Thymus (tissue), 11 donors: ENCODE measurements around the gene FGD4. TPM values are rescaled to one million over a fixed set of nuclear protein-coding genes. Genes with fewer than 3 reads are reported as not detected.
A peak's percentile ranks its signal among the peaks of the same experiment; 100 is the strongest.

Source experiments
- DNase-seq, 9 donors: peaks; one replicate each; pipeline ENCODE4 v3.0.0-alpha.2; 2013; ENCODE audit warnings: low spot score in 9 of 9, low read depth in 6 of 9, missing footprints in 1 of 9
- H3K27ac ChIP-seq, 2 donors: one replicate each; pipeline ENCODE4 v1.5.1; 2013; ENCODE audit warnings: control low read depth in 1 of 2, low read depth in 1 of 2, low read length in 1 of 2, mild to moderate bottlenecking in 1 of 2, moderate library complexity in 1 of 2
- H3K27me3 ChIP-seq, 2 donors: one replicate each; pipeline ENCODE4 v1.5.1; 2013; ENCODE audit warnings: low read length in 1 of 2; ENCODE audit not compliant: control insufficient read depth in 2 of 2, insufficient read depth in 1 of 2
- H3K36me3 ChIP-seq, 2 donors: one replicate each; pipeline ENCODE4 v1.5.1; 2013; ENCODE audit warnings: low read length in 1 of 2, mild to moderate bottlenecking in 1 of 2, moderate library complexity in 1 of 2; ENCODE audit not compliant: control insufficient read depth in 2 of 2, insufficient read depth in 2 of 2
- H3K4me1 ChIP-seq, 2 donors: one replicate each; pipeline ENCODE4 v1.5.1; 2013; ENCODE audit warnings: low read length in 2 of 2; ENCODE audit not compliant: control insufficient read depth in 2 of 2, insufficient read depth in 2 of 2
- H3K4me3 ChIP-seq, 2 donors: one replicate each; pipeline ENCODE4 v1.5.1; 2013; ENCODE audit warnings: low read length in 2 of 2, control low read depth in 1 of 2, mild to moderate bottlenecking in 1 of 2
- H3K9me3 ChIP-seq, 2 donors: one replicate each; pipeline ENCODE4 v1.5.1; 2013; ENCODE audit warnings: low read length in 1 of 2, mild to moderate bottlenecking in 1 of 2; ENCODE audit not compliant: control insufficient read depth in 2 of 2, insufficient read depth in 1 of 2
- WGBS: extraction: QIAGEN DNeasy Blood & Tissue Kit; methylation state at CpG from one replicate; pipeline ENCODE4 v1.1.7; 2013; 5-methylcytosine and 5-hydroxymethylcytosine counted together
- polyA plus RNA-seq: library from polyadenylated mRNA; stranded (reverse); fragments of 200-250 nt; gene quantifications from one replicate; pipeline ENCODE4 v1.2.3, GENCODE V29; 2013
- total RNA-seq: library from RNA; stranded (reverse); fragments of 120-200 nt; gene quantifications from one replicate; pipeline ENCODE4 v1.2.4, GENCODE V29; 2013
- donor health status: healthy.

Gene FGD4
- total and polyA plus RNA-seq, 2 donors, result 3.3 to 3.6 TPM

- no peaks in the 10 kb centered on the region for H3K9me3 ChIP-seq
- no peak overlapping the region for H3K27ac ChIP-seq
- no peaks in the 10 kb centered on the region for H3K36me3 ChIP-seq
- H3K4me3 ChIP-seq, result peak overlapping the region; percentile 48 to 56
- H3K4me1 ChIP-seq, result peaks cover 3 to 9% of the 10 kb centered on the region in 2 donors
- WGBS, result 36% methylated on average over 15 of the region's 15 CpGs
- DNase-seq, result peak in 1 of 9 donors; percentile 12
- peaks cover 8 to 54% of the 10 kb centered on the region in 2 donors for H3K27me3 ChIP-seq
Observed at GRCh38 chr12:32400114-32400672, 835 bp downstream of the FGD4 start.

- Histone ChIP-seq H3K27me3 (peaks cover 8 to 54% of the 10 kb centered on the region in 2 donors), H3K27ac (no peak overlapping the region)
- WGBS, result 80% methylated on average over 2 of the region's 2 CpGs
Observed at GRCh38 chr12:32400866-32401265, 1.5 kb downstream of the FGD4 start.

GRCh38 chr12:32402170-32402569 lies 2.8 kb downstream of the FGD4 start:
- H3K4me1 ChIP-seq, result peaks cover 3 to 9% of the 10 kb centered on the region in 2 donors
- H3K36me3 ChIP-seq, result no peaks in the 10 kb centered on the region
- H3K27ac ChIP-seq, result no peak overlapping the region
- no peak overlapping the region for H3K4me3 ChIP-seq
- no peaks in the 10 kb centered on the region for H3K9me3 ChIP-seq
- 98% methylated on average over 10 of the region's 10 CpGs for WGBS
- peaks cover 8 to 50% of the 10 kb centered on the region in 2 donors for H3K27me3 ChIP-seq
- no peak for DNase-seq

More at GRCh38 chr12:32400866-32401265, 1.5 kb downstream of the FGD4 start:
- Histone ChIP-seq H3K9me3 (no peaks in the 10 kb centered on the region), H3K4me3 (no peak overlapping the region), H3K4me1 (peaks cover 3 to 9% of the 10 kb centered on the region in 2 donors), H3K36me3 (no peaks in the 10 kb centered on the region)
- no peak for DNase-seq

GRCh38 chr12:32402946-32403345 lies 3.6 kb downstream of the FGD4 start:
- Histone ChIP-seq H3K9me3 (no peaks in the 10 kb centered on the region), H3K4me3 (no peak overlapping the region), H3K36me3 (no peaks in the 10 kb centered on the region), H3K27ac (no peak overlapping the region), H3K27me3 (peaks cover 8 to 46% of the 10 kb centered on the region in 2 donors), H3K4me1 (peaks cover 3 to 9% of the 10 kb centered on the region in 2 donors)
- DNase-seq, result no peak
- 10% methylated on average over 1 of the region's 1 CpG for WGBS

- Histone ChIP-seq H3K4me3 (no peak overlapping the region), H3K9me3 (no peaks in the 10 kb centered on the region), H3K27me3 (peaks cover 0 to 2% of the 10 kb centered on the region in 2 donors), H3K27ac (no peak overlapping the region), H3K4me1 (no peaks in the 10 kb centered on the region), H3K36me3 (no peaks in the 10 kb centered on the region)
- DNase-seq, result no peak
- 96% methylated on average over 3 of the region's 3 CpGs for WGBS
Observed at GRCh38 chr12:32407795-32408194, 8.4 kb downstream of the FGD4 start.

- H3K36me3 ChIP-seq, result no peaks in the 10 kb centered on the region
- H3K4me3 ChIP-seq, result no peak overlapping the region
- DNase-seq, result no peak
- H3K4me1 ChIP-seq, result no peaks in the 10 kb centered on the region
- 97% methylated on average over 3 of the region's 3 CpGs for WGBS
- H3K9me3 ChIP-seq, result no peaks in the 10 kb centered on the region
- no peaks in the 10 kb centered on the region for H3K27me3 ChIP-seq
- H3K27ac ChIP-seq, result no peak overlapping the region
Observed at GRCh38 chr12:32413412-32413811, 14.1 kb downstream of the FGD4 start.

- 98% methylated on average over 5 of the region's 5 CpGs for WGBS
- no peak for DNase-seq
- no peak overlapping the region for H3K27ac ChIP-seq
- H3K4me3 ChIP-seq, result no peak overlapping the region
- no peaks in the 10 kb centered on the region for H3K27me3 ChIP-seq
- no peaks in the 10 kb centered on the region for H3K36me3 ChIP-seq
- H3K9me3 ChIP-seq, result no peaks in the 10 kb centered on the region
- H3K4me1 ChIP-seq, result no peaks in the 10 kb centered on the region
Observed at GRCh38 chr12:32418221-32418620, 18.9 kb downstream of the FGD4 start.

GRCh38 chr12:32418903-32419519 lies 19.7 kb downstream of the FGD4 start:
- WGBS, result 91% methylated on average over 5 of the region's 5 CpGs
- DNase-seq, result no peak
- H3K4me3 ChIP-seq, result no peak overlapping the region
- no peaks in the 10 kb centered on the region for H3K9me3 ChIP-seq
- H3K36me3 ChIP-seq, result no peaks in the 10 kb centered on the region
- no peaks in the 10 kb centered on the region for H3K27me3 ChIP-seq
- no peak overlapping the region for H3K27ac ChIP-seq
- H3K4me1 ChIP-seq, result no peaks in the 10 kb centered on the region

GRCh38 chr12:32419520-32419960 lies 20.2 kb downstream of the FGD4 start:
- Histone ChIP-seq H3K4me3 (no peak overlapping the region), H3K27ac (no peak overlapping the region), H3K27me3 (no peaks in the 10 kb centered on the region), H3K9me3 (no peaks in the 10 kb centered on the region), H3K4me1 (no peaks in the 10 kb centered on the region), H3K36me3 (no peaks in the 10 kb centered on the region)
- WGBS, result 20% methylated on average over 2 of the region's 2 CpGs
- DNase-seq, result no peak
